HepG2 (cell line): ENCODE measurements around the gene THRA. TPM values are rescaled to one million over a fixed set of nuclear protein-coding genes. Genes with fewer than 3 reads are reported as not detected.

ENCODE experiments used
- AHR ChIP-seq: IDR thresholded peaks from 2 replicates; pipeline ENCODE4 v1.6.1; 2018; ENCODE audit warnings: missing genetic modification reagents, missing compliant biosample characterization
- ARHGAP35 ChIP-seq: sonication (generic); formaldehyde crosslinking; IDR thresholded peaks from 2 replicates; pipeline ENCODE4 v1.9.0; 2022; ENCODE audit warnings: mild to moderate bottlenecking, inconsistent platforms, moderate library complexity, missing genetic modification reagents, borderline replicate concordance
- ATF1 ChIP-seq: IDR thresholded peaks from 2 replicates; pipeline ENCODE4 v1.6.1; 2016; ENCODE audit warnings: mild to moderate bottlenecking, control low read depth
- ATF4 ChIP-seq, 2 experiments: fragments of 450-650 bp in 1 of 2; sonication (generic) in 1 of 2; formaldehyde crosslinking; IDR thresholded peaks; 2 replicates each; pipeline versions ENCODE4 v1.5.0 to v1.8.0; 2020 to 2022; ENCODE audit warnings: mild to moderate bottlenecking in 1 of 2, missing genetic modification reagents in 1 of 2
- DRAP1 ChIP-seq: IDR thresholded peaks from 2 replicates; pipeline ENCODE4 v1.6.1; 2016; ENCODE audit warnings: missing genetic modification reagents, missing compliant biosample characterization
- FOXM1 ChIP-seq: sonication (generic); formaldehyde crosslinking; IDR thresholded peaks from 2 replicates; pipeline ENCODE4 v1.5.0; 2020; ENCODE audit warnings: missing genetic modification reagents
- GABPA ChIP-seq, 2 experiments: IDR thresholded peaks; 2 replicates each; pipeline ENCODE4 v1.6.1; 2011 to 2016; ENCODE audit warnings: low read depth in 2 of 2, low read length in 1 of 2, missing biosample characterization in 1 of 2, missing genetic modification characterization in 1 of 2
- IRX3 ChIP-seq: sonication (generic); formaldehyde crosslinking; IDR thresholded peaks from 2 replicates; pipeline ENCODE4 v1.8.1; 2023; ENCODE audit warnings: mild to moderate bottlenecking, low read depth, missing genetic modification reagents, borderline replicate concordance
- KLF6 ChIP-seq: IDR thresholded peaks from 2 replicates; pipeline ENCODE4 v1.8.0; 2016; ENCODE audit warnings: missing biosample characterization, missing genetic modification reagents
- LCORL ChIP-seq, 2 experiments: fragments of 450-650 bp in 1 of 2; sonication (generic) in 1 of 2; formaldehyde crosslinking in 1 of 2; IDR thresholded peaks; 2 replicates each; pipeline versions ENCODE4 v1.5.0 to v1.6.1; 2017 to 2020; ENCODE audit warnings: antibody characterized with exemption in 1 of 2, missing genetic modification reagents in 1 of 2
- MLX ChIP-seq: IDR thresholded peaks from 2 replicates; pipeline ENCODE4 v1.6.1; 2016
- NCOA2 ChIP-seq: sonication (generic); formaldehyde crosslinking; IDR thresholded peaks from 2 replicates; pipeline ENCODE4 v1.8.0; 2022; ENCODE audit warnings: inconsistent platforms
- NPAS2 ChIP-seq: sonication (generic); formaldehyde crosslinking; IDR thresholded peaks from 2 replicates; pipeline ENCODE4 v1.8.0; 2022; ENCODE audit warnings: mild to moderate bottlenecking, missing genetic modification reagents, borderline replicate concordance
- POGZ ChIP-seq: sonication (generic); formaldehyde crosslinking; IDR thresholded peaks from 2 replicates; pipeline ENCODE4 v1.4.0; 2020; ENCODE audit warnings: mild to moderate bottlenecking, missing genetic modification reagents
- POLR2AphosphoS5 ChIP-seq: IDR thresholded peaks from 2 replicates; pipeline ENCODE4 v1.6.1; 2012; ENCODE audit warnings: low read depth, low read length
- SAP130 ChIP-seq: IDR thresholded peaks from 2 replicates; pipeline ENCODE4 v1.6.1; 2016; ENCODE audit warnings: low read depth
- U2AF2 ChIP-seq: fragments of 200-400 bp; formaldehyde crosslinking; IDR thresholded peaks from 2 replicates; pipeline ENCODE4 v1.6.1; 2017; ENCODE audit warnings: low read depth, mild to moderate bottlenecking, low read length
- ZMAT3 ChIP-seq: sonication (generic); formaldehyde crosslinking; conservative IDR thresholded peaks from 2 replicates; pipeline ENCODE4 v1.7.0; 2021; ENCODE audit warnings: missing genetic modification reagents
- ZNF546 ChIP-seq: sonication (generic); formaldehyde crosslinking; conservative IDR thresholded peaks from 2 replicates; pipeline ENCODE4 v1.8.1; 2023; ENCODE audit warnings: mild to moderate bottlenecking, missing genetic modification reagents
- ZNF619 ChIP-seq: sonication (generic); formaldehyde crosslinking; IDR thresholded peaks from 2 replicates; pipeline ENCODE4 v1.4.0; 2020; ENCODE audit warnings: mild to moderate bottlenecking, missing genetic modification reagents
- ZNF790 ChIP-seq: sonication (generic); formaldehyde crosslinking; IDR thresholded peaks from 2 replicates; pipeline ENCODE4 v1.8.0; 2022; ENCODE audit warnings: missing genetic modification reagents, mild to moderate bottlenecking, borderline replicate concordance
- ZNF891 ChIP-seq: sonication (generic); formaldehyde crosslinking; IDR thresholded peaks from 2 replicates; pipeline ENCODE4 v1.5.0; 2020; ENCODE audit warnings: mild to moderate bottlenecking, missing genetic modification reagents
- polyA plus RNA-seq, 8 experiments: library from polyadenylated mRNA; depleted of rRNA in 3 of 8; stranded (reverse) in 7 of 8; unstranded in 1 of 8; fragments of >200 nt; fragmentation: Illumina TruSeq in 4 of 8; extraction: Trizol in 4 of 8; gene quantifications; 2 replicates each; pipeline versions ENCODE4 v1.2.1 to v1.2.3, GENCODE V29; 2011 to 2016; ENCODE audit warnings: low read depth in 4 of 8, missing spikeins in 1 of 8, mixed read lengths in 1 of 8; ENCODE audit not compliant: insufficient read depth in 1 of 8
- total RNA-seq, 5 experiments: library from RNA; depleted of rRNA; stranded (reverse); fragments of >200 nt; fragmentation: Illumina TruSeq; extraction: Trizol; gene quantifications; 2 replicates each; pipeline ENCODE4 v1.2.3, GENCODE V29; 2016; ENCODE audit warnings: low read depth in 1 of 5
- TF ChIP-seq, protein P1 (sequence below): sonication (generic); formaldehyde crosslinking; IDR thresholded peaks from 2 replicates; pipeline ENCODE4 v1.4.0; 2020; ENCODE audit warnings: mild to moderate bottlenecking, missing genetic modification reagents

THRA gene
- total and polyA plus RNA-seq, 2 of the 13 experiments (the other 11 are each of a cell fraction or from before 2014, with no cell fraction given) = 8.0 to 9.9 TPM

DNA sequence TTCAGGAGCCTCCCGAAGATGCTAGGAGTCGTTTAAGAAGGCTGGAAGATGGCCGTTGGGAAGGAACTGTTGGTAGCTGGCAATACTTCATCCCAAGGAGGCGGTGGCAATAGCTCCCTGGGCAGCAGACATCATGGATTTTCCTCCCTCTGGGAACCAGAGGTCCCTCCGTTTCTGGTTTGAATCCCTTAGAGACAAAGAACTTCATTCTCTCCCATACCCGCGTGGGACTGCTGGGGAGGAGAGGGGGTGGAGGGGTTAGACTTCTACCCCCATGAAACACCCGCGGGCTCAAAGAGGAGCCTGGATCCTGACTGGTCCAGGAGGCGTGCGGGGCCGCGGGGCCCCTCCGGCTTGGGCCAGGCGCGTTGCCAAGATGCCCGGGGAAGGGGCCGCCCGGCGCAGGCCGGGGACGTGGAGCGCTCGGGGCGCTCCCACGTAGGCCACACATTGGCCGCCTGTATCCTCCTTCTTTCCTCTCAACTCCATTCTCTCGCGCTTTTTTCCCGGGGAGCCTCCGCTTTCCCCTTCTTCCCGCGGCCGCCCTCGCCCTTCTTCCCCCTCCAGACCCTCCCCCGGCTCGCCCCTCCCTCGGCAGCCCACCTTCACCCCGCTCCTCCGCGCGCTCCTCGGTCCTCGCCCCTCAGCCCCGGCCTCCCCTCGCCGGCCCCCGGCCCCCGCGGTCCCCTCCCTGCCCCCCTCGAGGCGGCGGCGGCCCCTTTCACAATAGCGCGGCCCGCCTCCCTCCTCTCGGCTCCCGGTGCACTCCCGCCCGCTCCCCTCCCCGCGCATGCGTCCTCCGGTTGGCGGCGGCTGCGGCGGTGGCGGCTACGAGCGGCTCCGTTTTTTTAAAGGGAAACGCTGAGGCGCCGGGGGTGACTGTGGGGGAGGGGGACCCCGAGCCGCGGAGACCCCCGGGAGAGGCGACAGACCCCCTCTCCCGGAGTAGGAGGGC, 58.7 kb downstream of the THRA start, which contains the start of gene MSL1 (continued):
- TF ChIP-seq ZMAT3 (CRISPR knock-in tag) (peak; percentile 57; the same call in 1 of the 2 replicates), U2AF2 (no peak), DRAP1 (CRISPR knock-in tag) (no peak), ATF1 (CRISPR knock-in tag) (no peak), GABPA (IDR thresholded peaks at IDR 0.05; ENCODE audit: low read depth, low read length) (no peak), GABPA (CRISPR knock-in tag; IDR thresholded peaks at IDR 0.05; ENCODE audit: low read depth) (no peak), ZNF619 (CRISPR knock-in tag) (no peak), LCORL (IDR thresholded peaks at IDR 0.05) (no peak), LCORL (CRISPR knock-in tag; IDR thresholded peaks at IDR 0.05) (no peak), MLX (CRISPR knock-in tag) (no peak), FOXM1 (no peak), IRX3 (no peak), ZNF891 (CRISPR knock-in tag) (peak; percentile 18; the same call in 1 of the 2 replicates), SAP130 (CRISPR knock-in tag) (peak; percentile 58), AHR (no peak), NPAS2 (no peak), POGZ (0 out of 2 replicates have a peak, but pooled peaks have one; percentile 20), NCOA2 (CRISPR knock-in tag) (no peak), ATF4 (CRISPR knock-in tag; IDR thresholded peaks at IDR 0.05) (no peak), ZNF546 (CRISPR knock-in tag) (no peak), POLR2AphosphoS5 (peak; percentile 63; the same call in 1 of the 2 replicates), ARHGAP35 (CRISPR knock-in tag) (peak; percentile 35; the same call in 1 of the 2 replicates), ZNF790 (CRISPR knock-in tag) (0 out of 2 replicates have a peak, but pooled peaks have one; percentile 61), KLF6 (CRISPR knock-in tag) (no peak)
- TF ChIP-seq, protein P1, sequence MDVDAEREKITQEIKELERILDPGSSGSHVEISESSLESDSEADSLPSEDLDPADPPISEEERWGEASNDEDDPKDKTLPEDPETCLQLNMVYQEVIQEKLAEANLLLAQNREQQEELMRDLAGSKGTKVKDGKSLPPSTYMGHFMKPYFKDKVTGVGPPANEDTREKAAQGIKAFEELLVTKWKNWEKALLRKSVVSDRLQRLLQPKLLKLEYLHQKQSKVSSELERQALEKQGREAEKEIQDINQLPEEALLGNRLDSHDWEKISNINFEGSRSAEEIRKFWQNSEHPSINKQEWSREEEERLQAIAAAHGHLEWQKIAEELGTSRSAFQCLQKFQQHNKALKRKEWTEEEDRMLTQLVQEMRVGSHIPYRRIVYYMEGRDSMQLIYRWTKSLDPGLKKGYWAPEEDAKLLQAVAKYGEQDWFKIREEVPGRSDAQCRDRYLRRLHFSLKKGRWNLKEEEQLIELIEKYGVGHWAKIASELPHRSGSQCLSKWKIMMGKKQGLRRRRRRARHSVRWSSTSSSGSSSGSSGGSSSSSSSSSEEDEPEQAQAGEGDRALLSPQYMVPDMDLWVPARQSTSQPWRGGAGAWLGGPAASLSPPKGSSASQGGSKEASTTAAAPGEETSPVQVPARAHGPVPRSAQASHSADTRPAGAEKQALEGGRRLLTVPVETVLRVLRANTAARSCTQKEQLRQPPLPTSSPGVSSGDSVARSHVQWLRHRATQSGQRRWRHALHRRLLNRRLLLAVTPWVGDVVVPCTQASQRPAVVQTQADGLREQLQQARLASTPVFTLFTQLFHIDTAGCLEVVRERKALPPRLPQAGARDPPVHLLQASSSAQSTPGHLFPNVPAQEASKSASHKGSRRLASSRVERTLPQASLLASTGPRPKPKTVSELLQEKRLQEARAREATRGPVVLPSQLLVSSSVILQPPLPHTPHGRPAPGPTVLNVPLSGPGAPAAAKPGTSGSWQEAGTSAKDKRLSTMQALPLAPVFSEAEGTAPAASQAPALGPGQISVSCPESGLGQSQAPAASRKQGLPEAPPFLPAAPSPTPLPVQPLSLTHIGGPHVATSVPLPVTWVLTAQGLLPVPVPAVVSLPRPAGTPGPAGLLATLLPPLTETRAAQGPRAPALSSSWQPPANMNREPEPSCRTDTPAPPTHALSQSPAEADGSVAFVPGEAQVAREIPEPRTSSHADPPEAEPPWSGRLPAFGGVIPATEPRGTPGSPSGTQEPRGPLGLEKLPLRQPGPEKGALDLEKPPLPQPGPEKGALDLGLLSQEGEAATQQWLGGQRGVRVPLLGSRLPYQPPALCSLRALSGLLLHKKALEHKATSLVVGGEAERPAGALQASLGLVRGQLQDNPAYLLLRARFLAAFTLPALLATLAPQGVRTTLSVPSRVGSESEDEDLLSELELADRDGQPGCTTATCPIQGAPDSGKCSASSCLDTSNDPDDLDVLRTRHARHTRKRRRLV (CRISPR knock-in tag) = no peak
